GM21423 (cell line): ENCODE data around the gene FAM110C.

Experiments
- ATAC-seq: cut with Tn5 transposase; IDR thresholded peaks from one replicate; pipeline ENCODE4 v1.9.1; 2021; ENCODE audit warnings: mild to moderate bottlenecking, moderate library complexity; ENCODE audit not compliant: unreplicated experiment

The FAM110C gene

GRCh38 chr2:10222-10875 is 36.0 kb downstream of the FAM110C start:
- no peak for ATAC-seq
